NCI-H345 treated with DMSO at 0.1 percent for 48 hours (cell line): Measurements from ENCODE around the gene GPANK1.

Experiments used
- DNase-seq: peaks from one replicate; lab custom pipeline; 2025; ENCODE audit not compliant: unreplicated experiment; lab: John Stamatoyannopoulos, UW

Gene GPANK1

DNA sequence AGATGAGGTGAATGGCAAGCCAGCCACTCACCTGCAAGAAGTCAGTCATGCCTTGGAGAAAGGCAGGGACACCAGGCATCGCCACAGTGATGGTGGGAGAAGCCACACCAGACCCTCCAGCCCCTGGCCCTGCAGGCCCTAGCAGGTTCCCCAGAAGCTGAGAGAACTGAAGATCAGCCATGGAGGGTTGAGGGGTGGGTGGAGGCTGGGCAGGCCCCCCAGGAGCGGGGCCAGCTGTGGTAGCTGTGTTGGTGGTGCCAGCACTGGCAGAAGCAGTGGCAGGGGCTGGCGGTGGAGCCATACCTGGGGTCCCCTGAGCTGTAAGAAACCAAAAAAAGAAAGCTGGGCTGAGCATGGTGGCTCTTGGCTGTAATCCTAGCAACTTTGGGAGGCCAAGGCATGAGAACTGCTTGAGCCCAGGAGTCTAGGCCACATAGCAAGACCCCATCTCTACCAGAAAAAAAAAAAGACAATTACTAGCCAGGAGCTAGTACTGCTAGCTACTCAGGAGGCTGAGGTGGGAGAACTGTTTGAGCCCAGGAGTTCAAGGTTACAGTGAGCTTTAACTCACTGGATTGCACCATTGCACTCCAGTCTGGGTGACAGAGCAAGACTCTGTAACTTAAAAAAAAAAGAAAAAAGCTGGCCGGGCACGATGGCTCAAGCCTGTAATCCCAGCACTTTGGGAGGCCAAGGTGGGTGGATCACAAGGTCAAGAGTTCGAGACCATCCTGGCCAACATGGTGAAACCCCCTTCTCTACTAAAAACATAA lies 21.8 kb downstream of the GPANK1 start:
- no peak for DNase-seq

DNA sequence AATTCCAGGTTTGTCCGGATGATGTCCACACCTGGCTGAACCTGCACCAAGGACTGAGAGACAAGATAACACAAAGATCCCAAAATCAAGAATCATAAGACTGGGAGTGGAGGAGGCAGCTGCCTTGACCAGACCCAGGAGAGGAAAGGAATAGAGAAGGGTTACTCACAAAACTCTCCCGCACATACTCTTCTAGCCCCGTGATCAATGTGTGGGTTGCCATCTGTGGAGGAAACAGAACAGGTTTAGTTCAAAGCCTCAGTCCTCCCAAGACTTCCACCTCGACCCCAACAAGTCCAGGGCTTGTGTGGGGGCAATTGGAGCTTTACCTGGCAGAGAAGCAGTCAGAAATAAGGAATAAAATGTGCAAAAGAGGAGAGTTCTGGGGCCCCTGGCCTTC lies 23.4 kb downstream of the GPANK1 start:
- no peak for DNase-seq

DNA sequence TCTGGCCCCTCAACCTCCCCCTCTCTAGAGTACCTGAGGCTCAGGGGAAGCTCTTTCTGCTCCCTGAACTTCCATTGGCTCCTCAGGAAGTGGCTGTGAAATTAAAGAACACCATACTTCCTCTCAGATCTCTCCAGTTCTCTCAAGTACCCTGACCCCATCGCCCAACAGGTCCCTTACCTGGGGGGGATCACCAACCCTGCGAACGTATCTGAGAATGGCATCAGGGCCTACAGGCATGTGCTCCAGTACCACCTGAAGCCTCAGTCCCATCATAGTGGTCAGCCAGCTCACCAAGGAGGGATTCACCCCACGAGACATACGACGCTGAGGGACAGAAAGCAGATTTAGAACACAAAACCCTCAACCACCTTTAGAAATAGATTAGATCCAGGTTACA lies 24.2 kb downstream of the GPANK1 start:
- DNase-seq = no peak

DNA sequence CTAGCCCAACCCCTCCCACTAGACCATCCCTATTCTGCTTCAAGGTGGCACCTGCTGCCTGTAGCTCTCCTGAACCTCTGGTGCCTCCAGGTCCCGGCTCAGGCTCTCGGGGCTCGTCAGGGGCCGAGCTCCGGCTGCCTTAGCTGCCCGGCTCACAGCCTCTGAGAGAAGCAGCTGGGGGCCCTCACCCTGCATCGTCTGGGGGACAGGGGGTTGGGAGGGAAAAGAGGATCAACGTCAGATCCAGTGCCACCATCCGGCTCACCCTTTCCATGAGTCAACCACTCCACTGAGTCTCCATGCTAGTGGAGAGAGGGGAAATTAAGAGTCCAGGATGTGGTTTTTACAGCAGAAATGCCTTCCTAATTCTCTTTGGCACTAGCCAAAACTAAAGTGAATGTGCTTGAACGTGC lies 25.3 kb downstream of the GPANK1 start:
- DNase-seq = no peak

DNA sequence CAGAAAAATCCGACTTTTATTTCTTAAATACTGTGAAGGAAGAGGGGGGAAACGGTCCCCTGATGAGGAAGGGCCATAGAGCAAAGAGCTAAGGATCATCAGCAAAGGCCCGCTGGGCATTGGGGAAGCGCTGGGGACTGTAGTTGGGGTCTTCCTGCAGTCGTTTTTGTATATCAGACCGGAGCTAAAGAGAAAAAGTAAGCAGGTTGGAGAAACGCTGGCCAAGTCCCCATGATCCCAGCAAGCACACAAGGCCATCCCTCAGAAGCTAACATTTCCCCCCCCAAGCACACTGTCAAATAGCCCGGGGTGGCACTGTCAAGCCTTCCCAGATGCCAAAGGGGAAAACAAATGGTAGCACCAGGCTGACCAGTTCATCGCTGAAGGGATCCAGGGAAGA lies 25.8 kb downstream of the GPANK1 start:
- DNase-seq = no peak

DNA sequence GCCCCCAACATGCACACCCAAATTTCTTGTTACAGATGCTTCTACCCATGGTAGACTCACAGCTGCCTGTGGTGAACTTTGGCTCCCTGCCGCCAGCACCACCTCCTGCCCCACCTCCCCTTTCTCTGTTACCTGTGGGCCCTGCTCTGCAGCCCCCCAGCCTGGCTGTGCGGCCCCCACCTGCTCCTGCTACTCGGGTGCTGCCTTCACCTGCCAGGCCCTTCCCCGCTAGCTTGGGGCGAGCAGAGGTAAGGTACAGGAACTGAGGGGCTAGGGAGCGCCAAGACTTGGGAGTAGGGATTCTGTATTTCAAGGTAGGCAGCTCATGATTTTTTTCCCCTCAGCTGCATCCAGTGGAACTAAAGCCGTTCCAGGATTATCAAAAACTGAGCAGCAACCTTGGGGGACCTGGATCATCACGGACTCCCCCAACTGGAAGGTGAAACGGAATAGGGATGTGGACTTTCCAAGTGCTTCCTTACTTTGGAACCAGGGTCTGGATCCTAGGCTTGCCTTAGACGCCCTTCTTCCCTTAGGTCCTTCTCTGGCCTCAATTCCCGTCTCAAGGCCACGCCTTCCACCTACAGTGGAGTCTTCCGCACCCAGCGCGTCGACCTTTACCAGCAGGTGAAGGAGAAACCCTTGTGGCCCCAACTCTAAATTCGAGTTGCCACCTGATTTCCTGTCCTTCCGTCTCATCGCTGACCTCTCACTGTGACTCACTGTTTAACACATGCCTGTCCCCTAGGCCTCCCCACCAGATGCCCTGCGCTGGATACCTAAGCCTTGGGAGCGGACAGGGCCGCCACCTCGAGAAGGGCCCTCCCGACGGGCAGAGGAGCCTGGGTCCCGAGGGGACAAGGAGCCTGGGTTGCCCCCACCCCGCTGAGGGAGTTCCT lies 27.9 kb downstream of the GPANK1 start:
- DNase-seq = no peak

DNA sequence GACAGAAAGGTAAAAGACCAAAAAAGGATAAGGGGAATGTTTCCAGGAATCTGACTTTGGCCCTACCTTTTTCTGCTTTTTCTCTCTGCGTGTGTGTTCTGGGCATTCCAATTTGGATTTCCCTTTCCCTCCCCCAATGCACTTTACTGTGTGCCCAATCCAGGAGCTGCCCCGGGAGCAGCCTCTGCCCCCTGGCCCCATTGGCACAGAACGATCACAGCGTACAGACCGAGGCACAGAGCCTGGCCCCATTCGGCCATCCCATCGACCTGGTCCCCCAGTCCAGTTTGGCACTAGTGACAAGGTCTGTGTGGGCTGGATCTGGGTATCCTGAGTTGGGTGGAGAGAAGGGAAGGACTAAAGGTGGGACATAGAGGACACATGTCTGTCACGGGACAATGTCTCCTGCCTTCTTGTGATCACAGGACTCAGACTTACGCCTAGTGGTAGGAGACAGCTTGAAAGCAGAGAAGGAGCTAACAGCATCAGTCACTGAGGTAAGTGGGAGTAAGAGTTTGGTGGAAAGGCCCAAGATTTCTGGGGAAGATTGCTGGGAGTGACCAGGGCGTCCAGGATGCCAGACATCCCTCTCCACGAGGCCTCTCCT lies 29.7 kb downstream of the GPANK1 start:
- no peak for DNase-seq

DNA sequence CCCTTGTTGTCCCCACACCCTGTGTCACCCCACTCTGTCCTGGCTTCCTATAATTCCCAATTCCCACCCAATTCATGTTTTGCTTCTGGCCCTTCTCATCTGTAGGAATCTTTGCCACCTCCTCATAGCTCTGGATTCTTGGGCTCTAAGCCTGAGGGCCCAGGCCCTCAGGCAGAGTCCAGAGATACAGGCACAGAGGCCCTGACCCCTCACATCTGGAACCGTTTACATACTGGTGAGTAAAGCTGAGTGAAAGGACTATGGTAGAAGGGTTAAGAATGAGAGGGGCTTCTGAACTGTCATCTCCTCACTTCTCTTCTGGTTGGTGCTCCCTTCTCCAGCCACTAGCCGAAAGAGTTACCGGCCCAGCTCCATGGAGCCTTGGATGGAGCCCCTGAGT lies 30.7 kb downstream of the GPANK1 start:
- no peak for DNase-seq

DNA sequence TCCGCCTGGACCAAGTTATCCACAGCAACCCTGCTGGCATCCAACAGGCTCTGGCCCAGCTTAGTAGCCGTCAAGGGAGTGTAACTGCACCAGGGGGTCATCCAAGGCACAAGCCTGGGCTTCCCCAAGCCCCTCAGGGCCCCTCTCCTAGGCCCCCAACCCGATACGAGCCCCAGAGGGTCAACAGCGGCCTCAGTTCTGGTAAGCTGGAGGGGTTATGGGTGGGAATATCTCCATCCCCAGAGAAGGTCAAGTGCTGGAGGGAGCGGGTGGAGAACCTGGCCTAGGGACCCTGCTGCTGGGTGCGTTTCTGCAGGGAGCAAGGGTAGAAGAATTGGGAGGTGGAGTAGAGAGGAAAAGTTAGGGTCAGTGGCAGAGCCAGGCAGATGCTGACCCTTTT lies 31.4 kb downstream of the GPANK1 start:
- DNase-seq = no peak

DNA sequence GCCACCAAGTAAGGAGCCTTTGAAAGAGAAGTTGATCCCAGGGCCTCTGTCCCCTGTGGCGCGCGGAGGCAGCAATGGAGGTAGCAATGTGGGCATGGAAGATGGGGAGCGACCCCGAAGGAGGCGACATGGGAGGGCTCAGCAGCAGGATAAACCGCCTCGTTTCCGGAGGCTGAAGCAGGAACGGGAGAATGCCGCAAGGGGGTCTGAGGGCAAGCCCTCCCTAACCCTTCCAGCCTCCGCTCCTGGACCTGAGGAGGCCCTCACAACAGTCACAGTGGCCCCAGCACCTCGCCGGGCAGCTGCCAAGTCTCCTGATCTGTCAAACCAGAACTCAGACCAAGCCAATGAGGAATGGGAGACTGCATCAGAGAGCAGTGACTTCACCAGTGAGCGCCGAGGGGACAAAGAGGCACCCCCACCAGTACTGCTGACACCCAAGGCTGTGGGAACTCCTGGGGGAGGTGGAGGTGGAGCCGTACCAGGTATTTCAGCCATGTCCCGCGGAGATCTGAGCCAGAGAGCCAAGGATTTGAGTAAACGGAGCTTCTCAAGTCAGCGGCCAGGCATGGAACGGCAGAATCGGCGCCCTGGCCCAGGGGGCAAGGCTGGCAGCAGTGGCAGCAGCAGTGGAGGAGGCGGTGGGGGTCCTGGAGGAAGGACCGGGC lies 32.4 kb downstream of the GPANK1 start:
- no peak for DNase-seq

DNA sequence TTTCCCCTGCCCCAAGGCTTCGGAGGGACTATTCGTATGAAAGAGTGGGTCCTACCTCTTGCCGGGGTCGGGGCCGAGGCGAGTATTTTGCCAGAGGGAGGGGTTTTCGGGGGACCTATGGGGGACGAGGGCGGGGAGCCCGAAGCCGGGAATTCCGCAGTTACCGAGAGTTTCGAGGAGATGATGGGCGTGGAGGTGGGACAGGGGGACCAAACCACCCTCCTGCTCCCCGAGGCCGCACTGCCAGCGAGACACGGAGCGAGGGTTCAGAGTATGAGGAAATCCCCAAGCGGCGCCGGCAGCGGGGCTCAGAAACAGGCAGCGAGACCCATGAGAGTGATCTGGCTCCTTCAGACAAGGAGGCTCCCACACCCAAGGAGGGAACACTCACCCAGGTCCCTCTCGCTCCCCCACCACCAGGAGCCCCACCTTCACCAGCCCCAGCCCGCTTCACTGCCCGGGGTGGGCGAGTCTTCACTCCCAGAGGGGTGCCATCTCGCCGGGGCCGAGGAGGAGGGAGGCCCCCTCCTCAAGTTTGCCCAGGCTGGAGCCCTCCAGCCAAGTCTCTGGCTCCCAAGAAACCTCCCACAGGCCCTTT lies 33.0 kb downstream of the GPANK1 start:
- DNase-seq = no peak

DNA sequence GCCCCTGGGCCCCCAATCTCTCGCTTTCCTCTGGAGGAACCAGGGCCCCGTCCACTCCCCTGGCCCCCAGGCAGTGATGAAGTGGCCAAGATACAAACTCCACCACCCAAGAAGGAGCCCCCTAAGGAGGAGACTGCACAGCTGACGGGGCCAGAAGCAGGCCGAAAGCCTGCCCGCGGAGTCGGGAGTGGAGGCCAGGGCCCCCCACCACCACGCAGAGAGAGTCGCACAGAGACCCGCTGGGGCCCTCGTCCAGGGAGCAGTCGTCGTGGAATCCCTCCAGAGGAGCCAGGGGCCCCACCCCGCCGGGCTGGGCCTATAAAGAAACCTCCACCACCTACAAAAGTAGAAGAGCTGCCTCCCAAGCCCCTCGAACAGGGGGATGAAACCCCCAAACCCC lies 33.6 kb downstream of the GPANK1 start:
- DNase-seq = no peak

DNA sequence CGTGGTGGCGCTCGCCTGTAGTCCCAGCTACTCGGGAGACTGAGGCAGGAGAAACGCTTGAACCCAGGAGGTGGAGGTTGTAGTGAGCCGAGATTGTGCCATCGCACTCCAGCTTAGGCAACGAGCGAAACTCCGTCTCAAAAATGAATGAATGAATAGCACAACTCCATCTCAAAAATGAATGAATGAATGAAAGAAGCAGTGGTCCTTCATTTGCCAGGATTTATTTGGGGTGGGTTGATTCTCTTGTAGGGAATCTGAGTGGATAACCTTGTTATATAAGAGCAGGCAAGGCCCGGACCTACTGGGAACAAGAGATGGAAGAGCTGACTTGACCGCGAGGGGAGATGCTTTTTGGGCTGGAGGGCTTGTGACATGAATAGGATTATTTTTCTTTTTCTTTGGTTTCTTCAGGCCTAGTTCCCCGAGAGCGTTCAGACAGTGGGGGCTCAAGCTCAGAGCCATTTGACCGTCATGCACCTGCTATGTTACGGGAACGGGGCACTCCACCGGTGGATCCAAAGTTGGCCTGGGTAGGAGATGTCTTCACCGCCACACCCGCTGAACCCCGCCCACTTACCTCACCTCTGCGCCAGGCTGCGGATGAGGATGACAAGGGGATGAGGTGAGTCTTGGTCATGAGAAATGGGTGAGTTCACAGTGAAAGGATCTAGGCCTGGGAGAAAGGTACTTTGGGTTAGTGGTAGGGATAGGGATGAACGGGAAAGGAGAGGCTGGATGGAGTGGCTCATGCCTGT lies 34.4 kb downstream of the GPANK1 start:
- DNase-seq = no peak

DNA sequence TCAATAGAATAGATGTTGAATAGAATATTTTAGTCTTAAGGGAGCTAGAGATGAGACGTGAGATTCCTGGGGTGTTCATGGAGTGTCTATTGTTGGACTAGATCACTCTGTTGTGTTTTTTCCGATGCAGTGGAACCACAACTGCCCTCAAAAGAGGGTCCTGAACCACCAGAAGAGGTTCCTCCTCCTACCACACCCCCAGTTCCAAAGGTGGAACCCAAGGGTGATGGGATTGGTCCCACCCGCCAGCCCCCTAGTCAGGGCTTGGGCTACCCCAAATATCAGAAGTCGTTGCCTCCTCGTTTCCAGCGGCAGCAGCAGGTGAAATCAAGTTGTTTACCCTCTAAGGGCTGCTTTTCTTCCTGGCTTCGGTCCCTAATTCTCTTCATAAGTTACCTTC lies 35.8 kb downstream of the GPANK1 start:
- DNase-seq = no peak

DNA sequence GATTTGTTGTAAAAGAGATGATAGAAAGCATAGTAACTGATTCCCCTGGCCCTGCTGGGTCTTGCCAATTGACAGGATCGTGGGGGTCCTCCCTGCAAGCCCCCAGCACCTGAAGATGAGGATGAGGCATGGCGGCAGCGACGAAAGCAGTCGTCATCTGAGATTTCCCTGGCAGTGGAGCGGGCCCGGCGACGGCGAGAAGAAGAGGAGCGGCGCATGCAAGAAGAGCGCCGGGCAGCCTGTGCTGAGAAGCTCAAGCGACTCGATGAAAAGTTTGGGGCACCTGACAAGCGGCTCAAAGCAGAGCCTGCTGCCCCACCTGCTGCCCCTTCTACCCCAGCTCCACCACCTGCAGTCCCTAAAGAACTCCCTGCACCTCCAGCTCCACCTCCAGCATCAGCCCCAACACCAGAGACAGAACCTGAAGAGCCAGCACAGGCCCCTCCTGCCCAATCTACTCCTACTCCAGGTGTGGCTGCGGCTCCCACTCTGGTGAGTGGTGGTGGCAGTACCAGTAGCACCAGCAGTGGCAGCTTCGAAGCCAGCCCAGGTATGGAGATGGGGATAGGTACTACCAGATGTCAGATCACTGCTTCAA lies 37.0 kb downstream of the GPANK1 start:
- no peak for DNase-seq

DNA sequence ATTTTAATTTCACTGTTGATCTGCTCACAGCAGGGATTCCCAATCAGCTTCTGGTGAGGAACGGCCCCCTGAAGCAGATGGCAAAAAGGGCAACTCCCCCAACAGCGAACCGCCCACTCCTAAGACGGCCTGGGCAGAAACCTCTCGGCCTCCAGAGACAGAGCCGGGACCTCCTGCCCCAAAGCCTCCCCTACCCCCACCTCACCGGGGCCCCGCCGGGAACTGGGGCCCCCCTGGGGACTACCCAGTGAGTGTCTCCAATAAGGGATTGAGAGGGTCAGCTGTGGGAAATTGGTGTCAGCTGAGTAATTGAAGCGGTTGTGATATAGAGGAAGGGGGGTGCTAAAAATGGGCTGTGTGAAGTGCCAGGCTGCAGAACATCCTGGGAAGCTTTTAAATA lies 37.8 kb downstream of the GPANK1 start:
- no peak for DNase-seq

DNA sequence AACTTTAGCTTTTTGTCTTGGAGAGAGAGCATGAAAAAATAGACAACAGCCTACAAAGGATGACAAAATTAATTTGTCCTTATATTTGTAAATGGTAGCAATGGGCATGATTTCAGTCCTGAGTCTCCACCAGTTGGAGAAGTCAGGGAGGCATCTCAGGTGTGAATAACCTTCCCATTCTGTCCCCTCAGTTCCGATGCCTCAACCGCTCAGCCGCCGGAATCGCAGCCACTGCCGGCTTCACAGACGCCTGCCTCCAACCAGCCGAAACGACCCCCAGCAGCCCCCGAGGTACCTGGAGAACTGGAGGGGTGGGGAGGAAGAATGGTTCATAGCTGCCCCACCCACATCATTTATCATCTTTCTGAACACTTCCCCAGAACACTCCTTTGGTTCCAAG lies 40.7 kb downstream of the GPANK1 start:
- no peak for DNase-seq

DNA sequence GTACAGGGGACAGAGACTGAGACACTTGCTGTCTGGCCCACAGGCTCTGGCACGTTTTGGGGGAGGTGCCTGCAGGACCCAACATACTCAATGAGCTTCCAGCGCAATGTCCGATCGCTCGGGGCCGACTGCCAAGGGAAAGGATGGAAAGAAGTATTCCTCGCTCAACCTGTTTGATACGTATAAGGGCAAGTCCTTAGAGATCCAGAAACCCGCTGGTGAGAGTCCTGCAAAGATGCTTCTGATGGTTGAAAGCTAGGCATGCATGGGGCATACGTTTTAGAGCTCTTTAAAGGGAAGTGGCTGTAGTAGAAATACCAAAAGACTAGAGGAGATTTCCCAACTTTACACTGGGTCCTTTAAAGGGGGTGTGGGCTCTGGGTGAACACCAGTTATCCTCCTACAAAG lies 42.1 kb downstream of the GPANK1 start:
- no peak for DNase-seq

DNA sequence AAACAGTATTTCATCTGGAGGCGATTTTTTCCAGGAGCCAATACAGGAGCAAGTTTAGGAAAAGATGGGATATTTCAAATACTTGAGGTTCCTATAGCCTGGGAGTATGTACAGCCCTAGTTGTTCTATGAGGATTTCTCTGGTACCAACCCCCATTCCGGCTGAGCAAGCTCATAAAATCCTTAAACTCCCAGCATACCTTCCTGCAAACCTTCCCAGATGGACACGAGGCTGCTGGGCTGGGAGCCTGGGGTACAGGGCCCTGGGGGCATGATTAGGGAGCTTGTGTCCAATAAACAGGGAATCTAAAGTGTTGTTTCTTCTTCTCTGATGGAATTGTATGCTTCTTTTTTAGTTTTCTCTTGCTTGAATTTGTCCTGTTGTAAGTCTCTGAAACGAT lies 42.8 kb downstream of the GPANK1 start:
- DNase-seq = no peak
